Measurements from ENCODE around the gene KLHL25.

KLHL25 gene

DNA sequence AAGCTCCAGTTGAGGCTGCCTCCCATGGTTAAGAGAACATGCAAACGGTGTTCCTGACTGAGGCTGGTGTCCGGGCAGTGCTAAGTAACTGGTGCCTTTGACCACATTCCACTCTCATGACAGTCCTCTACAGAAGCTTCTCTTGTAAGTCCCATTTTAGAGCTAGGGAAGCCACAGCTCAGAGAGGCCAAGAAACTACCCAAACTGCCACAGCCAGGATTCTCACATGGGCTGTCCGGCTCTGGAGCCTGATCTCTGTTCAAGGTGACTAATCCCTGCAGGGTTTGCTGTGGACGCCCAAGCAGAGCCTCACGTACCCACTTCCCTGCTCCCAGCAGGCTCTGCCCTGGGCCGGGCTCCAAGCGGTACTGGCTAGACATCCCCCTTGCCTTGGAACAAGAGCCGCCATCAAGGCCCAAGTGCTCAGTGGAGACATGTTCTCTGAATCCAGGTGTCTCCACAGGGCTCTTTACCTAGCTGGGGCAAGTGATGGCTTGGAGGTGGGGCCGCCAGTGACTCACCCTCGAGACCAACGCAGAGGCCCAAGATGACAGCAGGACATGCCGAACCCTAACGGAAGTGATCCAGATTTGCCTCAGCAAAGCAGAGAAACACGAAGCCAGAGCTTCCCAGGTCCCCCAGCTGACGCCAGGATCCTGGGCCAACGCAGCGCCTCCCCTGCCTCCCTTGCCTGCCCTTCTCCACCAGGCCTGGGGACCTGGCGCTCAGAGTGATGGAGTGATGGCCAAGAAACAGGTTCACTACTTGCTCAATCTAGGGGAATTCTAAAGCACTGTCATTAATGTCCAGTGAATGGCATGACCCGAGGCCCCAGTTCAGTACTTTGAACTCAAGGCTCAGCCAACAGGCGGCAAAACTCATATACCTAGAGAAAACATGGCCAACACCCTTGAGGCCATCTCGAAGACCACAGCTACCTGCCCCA, 24.4 kb downstream of the KLHL25 start:
- Histone ChIP-seq H3K36me3 (ENCODE audit: insufficient read depth, insufficient read length, low read length) (peaks cover 26% of the 10 kb centered on the region), H3K4me1 (ENCODE audit: insufficient read depth, insufficient read length) (peaks cover 9% of the 10 kb centered on the region), H3K4me3 (ENCODE audit: insufficient read length, low read depth) (no peak overlapping the region), H3K27me3 (ENCODE audit: insufficient read depth, insufficient read length) (no peaks in the 10 kb centered on the region), H3K9ac (ENCODE audit: insufficient read length, low read depth) (no peak overlapping the region), H3K9me3 (ENCODE audit: insufficient read depth, low read length) (no peaks in the 10 kb centered on the region)
- DNase-seq (ENCODE audit: low read depth, low spot score): no peak
- TF ChIP-seq YY1 (IDR thresholded peaks at IDR 0.05; ENCODE audit: insufficient read depth, insufficient read length): no peak
- no peak for TF ChIP-seq ZNF274 (IDR thresholded peaks at IDR 0.05; ENCODE audit: low read depth, low read length)
- TF ChIP-seq SUZ12 (IDR thresholded peaks at IDR 0.05; ENCODE audit: extremely low read depth, insufficient read depth, insufficient read length): no peak

DNA sequence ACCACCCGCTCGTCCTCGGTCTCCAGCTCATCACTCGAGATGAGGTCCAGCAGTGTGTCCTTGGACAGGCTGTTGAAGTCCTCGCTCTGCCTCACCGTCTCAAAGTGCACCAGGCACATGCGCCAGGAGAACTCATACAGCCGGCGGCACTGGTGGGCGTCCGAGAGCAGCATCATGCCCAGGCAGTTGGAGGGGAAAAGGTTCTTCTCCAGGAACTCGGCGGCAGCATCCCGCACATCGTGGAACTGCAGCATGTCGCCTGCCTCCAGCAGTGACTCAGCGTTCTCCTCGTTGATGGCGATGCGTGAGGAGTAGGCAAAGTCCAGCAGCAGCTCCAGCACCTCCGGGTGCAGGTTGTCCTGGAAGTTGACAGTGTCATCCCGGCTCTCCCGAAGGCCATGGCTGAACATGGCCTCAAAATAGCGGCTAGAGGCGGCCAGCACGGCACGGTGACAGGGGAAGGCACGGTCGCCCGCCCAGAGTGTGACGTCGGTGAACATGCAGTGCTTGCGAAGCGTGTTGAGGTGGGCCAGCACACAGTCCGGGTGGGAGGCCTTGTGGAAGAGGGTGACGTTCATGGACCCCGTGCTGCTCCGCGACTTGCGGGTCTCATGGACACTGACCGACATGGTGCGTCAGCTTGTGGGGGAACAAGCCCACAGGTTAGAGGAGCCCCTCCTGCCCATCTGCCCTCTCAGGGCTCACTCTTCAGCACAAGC, 25.4 kb downstream of the KLHL25 start:
- Histone ChIP-seq H3K4me1 (ENCODE audit: insufficient read depth, insufficient read length) (peaks cover 11% of the 10 kb centered on the region), H3K36me3 (ENCODE audit: insufficient read depth, insufficient read length, low read length) (peaks cover 34% of the 10 kb centered on the region), H3K4me3 (ENCODE audit: insufficient read length, low read depth) (no peak overlapping the region), H3K9ac (ENCODE audit: insufficient read length, low read depth) (no peak overlapping the region), H3K27me3 (ENCODE audit: insufficient read depth, insufficient read length) (no peaks in the 10 kb centered on the region), H3K9me3 (ENCODE audit: insufficient read depth, low read length) (no peaks in the 10 kb centered on the region)
- DNase-seq (ENCODE audit: low read depth, low spot score): no peak
- TF ChIP-seq SUZ12 (IDR thresholded peaks at IDR 0.05; ENCODE audit: extremely low read depth, insufficient read depth, insufficient read length): no peak
- no peak for TF ChIP-seq ZNF274 (IDR thresholded peaks at IDR 0.05; ENCODE audit: low read depth, low read length)
- no peak for TF ChIP-seq YY1 (IDR thresholded peaks at IDR 0.05; ENCODE audit: insufficient read depth, insufficient read length)

DNA sequence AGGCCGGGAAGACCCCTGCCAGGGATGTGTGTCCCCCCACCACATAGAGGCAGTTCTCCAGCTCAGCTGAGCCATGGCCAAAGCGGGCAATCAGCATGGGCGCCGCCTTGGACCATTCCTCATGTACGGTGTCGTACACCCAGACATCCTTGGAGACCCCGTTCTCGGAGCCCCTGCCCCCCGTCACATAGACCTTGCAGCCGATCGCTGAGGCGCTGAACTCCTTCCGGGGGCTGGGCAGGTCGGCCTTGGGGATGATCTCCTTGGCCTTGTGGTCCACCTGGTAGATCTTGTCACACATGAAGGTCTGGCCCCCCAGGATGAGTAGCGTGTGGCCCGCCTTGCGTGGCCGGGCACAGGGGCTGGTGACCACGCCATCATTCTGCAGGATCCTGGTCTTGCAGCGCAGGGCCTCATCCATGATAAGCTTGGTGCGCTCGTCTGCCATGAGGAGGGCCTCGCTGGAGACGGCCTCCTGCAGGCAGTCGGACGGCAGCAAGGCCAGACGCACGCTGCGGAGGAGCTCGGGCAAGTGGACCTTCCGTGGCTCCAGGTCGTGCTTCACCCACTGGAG, 26.0 kb downstream of the KLHL25 start:
- peaks cover 17% of the 10 kb centered on the region for H3K4me1 ChIP-seq (ENCODE audit: insufficient read depth, insufficient read length)
- H3K9me3 ChIP-seq (ENCODE audit: insufficient read depth, low read length): no peaks in the 10 kb centered on the region
- no peak for TF ChIP-seq YY1 (IDR thresholded peaks at IDR 0.05; ENCODE audit: insufficient read depth, insufficient read length)
- no peak for TF ChIP-seq ZNF274 (IDR thresholded peaks at IDR 0.05; ENCODE audit: low read depth, low read length)
- TF ChIP-seq SUZ12 (IDR thresholded peaks at IDR 0.05; ENCODE audit: extremely low read depth, insufficient read depth, insufficient read length): no peak
- no peak overlapping the region for H3K9ac ChIP-seq (ENCODE audit: insufficient read length, low read depth)
- no peak for DNase-seq (ENCODE audit: low read depth, low spot score)
- H3K36me3 ChIP-seq (ENCODE audit: insufficient read depth, insufficient read length, low read length): peaks cover 40% of the 10 kb centered on the region
- H3K27me3 ChIP-seq (ENCODE audit: insufficient read depth, insufficient read length): no peaks in the 10 kb centered on the region
- H3K4me3 ChIP-seq (ENCODE audit: insufficient read length, low read depth): no peak overlapping the region

DNA sequence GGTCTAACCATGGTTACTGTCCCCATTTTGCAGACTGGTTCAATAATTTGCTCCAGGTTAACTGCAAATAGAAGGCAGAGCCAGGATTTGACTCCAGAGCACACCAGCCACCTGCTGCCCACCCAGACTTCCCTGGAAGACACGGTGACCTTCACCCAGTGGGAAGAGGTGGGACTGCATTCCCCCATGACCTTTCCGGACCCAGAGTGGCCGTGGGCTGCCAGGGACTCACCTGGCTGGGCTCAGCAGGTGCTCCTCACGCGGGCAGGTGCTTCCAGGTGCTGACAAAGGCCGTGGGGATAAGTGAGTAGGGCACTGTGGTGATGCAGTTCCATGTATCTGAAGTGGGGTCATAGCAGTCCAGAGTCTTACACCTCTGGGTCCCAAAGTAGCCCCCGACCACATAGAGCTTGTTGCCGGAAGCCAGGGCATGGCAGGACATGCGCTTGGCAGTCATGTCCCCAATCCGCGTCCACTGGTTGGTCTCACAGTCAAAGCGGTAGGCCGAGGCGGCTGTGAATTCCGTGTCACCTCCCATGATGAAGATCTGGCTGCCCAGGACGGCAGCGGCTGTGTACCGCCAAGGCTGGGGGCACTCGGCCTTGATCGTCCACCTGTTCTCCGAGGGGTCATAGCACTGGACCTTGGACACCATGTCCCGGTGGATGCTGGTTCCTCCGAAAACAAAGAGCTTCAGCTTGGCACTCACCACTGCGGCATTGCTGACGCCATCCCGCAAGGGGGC, 26.8 kb downstream of the KLHL25 start:
- H3K9me3 ChIP-seq (ENCODE audit: insufficient read depth, low read length): no peaks in the 10 kb centered on the region
- no peak for TF ChIP-seq ZNF274 (IDR thresholded peaks at IDR 0.05; ENCODE audit: low read depth, low read length)
- TF ChIP-seq YY1 (IDR thresholded peaks at IDR 0.05; ENCODE audit: insufficient read depth, insufficient read length): no peak
- no peak for TF ChIP-seq SUZ12 (IDR thresholded peaks at IDR 0.05; ENCODE audit: extremely low read depth, insufficient read depth, insufficient read length)
- DNase-seq (ENCODE audit: low read depth, low spot score): no peak
- no peak overlapping the region for H3K4me3 ChIP-seq (ENCODE audit: insufficient read length, low read depth)
- no peaks in the 10 kb centered on the region for H3K27me3 ChIP-seq (ENCODE audit: insufficient read depth, insufficient read length)
- no peak overlapping the region for H3K9ac ChIP-seq (ENCODE audit: insufficient read length, low read depth)
- peaks cover 20% of the 10 kb centered on the region for H3K4me1 ChIP-seq (ENCODE audit: insufficient read depth, insufficient read length)
- peaks cover 48% of the 10 kb centered on the region for H3K36me3 ChIP-seq (ENCODE audit: insufficient read depth, insufficient read length, low read length)

DNA sequence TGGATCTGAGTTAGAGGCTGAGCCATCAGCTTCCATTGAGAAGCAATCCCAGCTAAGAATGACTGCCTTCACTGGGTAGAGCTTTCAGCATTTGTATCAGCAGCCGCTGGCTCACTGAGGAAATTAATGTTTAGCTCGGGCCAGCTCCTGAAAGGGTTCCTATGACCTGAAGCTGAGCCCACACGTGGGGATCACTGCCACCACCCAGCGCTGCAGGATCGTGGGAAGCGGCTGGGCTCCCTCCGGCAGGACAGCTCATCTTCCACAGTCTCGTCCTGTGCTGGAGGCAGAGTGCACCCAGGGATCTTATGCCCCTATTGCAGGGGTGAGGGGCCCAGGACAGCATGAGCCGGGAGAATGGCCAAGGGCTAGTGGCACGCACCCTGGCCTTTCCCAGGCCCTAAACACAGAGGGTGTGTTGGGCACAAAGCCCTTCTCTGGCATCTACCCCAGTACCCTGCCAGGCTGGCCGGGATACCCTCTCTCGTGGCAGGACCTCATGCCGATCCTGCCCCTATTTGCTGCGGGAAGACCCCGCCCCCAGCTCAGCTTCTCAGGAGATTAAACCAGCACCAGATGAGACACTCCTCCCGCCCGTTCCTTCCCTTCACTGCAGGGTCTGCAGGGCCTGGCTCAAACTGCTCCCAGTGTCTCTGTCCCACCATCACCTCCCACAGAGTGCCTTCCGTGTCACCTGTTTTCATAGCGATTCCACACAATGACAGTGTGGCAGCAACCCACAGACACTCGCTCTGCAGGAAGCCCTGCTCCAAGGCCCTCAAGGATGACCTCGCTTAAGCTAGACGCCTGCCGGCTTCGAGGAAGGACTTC, 28.5 kb downstream of the KLHL25 start:
- Histone ChIP-seq H3K9me3 (ENCODE audit: insufficient read depth, low read length) (no peaks in the 10 kb centered on the region), H3K27me3 (ENCODE audit: insufficient read depth, insufficient read length) (no peaks in the 10 kb centered on the region), H3K36me3 (ENCODE audit: insufficient read depth, insufficient read length, low read length) (peaks cover 64% of the 10 kb centered on the region), H3K4me1 (ENCODE audit: insufficient read depth, insufficient read length) (peaks cover 17% of the 10 kb centered on the region), H3K9ac (ENCODE audit: insufficient read length, low read depth) (no peak overlapping the region), H3K4me3 (ENCODE audit: insufficient read length, low read depth) (no peak overlapping the region)
- TF ChIP-seq SUZ12 (IDR thresholded peaks at IDR 0.05; ENCODE audit: extremely low read depth, insufficient read depth, insufficient read length): no peak
- TF ChIP-seq YY1 (IDR thresholded peaks at IDR 0.05; ENCODE audit: insufficient read depth, insufficient read length): no peak
- no peak for TF ChIP-seq ZNF274 (IDR thresholded peaks at IDR 0.05; ENCODE audit: low read depth, low read length)
- DNase-seq (ENCODE audit: low read depth, low spot score): no peak

DNA sequence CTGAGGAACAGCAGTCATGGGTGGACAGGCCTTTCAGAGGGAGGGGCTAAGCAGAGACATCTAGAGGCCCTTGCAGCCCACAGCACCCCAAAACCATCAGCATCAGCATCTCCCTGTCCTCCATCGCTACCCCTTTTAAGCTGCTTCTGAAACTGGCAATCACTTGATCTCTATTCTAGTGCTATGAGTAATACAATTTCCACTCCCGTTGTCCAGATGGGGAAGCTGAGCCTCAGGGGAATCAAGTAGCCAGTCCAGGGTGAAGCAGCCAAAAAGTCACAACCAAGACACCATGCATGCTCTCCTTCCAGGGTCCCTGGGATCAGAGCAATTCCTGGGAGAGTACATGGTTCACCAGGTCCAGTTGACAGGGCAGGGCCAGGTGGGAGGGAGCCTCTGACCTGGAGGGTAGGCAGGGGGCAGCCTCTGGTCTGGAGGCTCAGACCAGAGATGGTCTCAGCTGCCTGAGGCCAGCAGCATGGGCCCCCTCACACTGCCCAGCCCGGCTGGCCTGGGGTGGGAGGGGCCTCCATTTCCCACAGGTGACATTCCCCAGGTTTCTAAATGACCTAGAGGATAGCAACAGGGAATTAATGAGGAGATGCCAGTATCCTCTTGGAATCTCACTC, 30.0 kb downstream of the KLHL25 start:
- Histone ChIP-seq H3K27me3 (ENCODE audit: insufficient read depth, insufficient read length) (no peaks in the 10 kb centered on the region), H3K9me3 (ENCODE audit: insufficient read depth, low read length) (no peaks in the 10 kb centered on the region), H3K4me3 (ENCODE audit: insufficient read length, low read depth) (no peak overlapping the region), H3K4me1 (ENCODE audit: insufficient read depth, insufficient read length) (peaks cover 17% of the 10 kb centered on the region), H3K36me3 (ENCODE audit: insufficient read depth, insufficient read length, low read length) (peaks cover 75% of the 10 kb centered on the region), H3K9ac (ENCODE audit: insufficient read length, low read depth) (no peak overlapping the region)
- DNase-seq (ENCODE audit: low read depth, low spot score): no peak
- TF ChIP-seq SUZ12 (IDR thresholded peaks at IDR 0.05; ENCODE audit: extremely low read depth, insufficient read depth, insufficient read length) (no peak), YY1 (IDR thresholded peaks at IDR 0.05; ENCODE audit: insufficient read depth, insufficient read length) (no peak), ZNF274 (IDR thresholded peaks at IDR 0.05; ENCODE audit: low read depth, low read length) (no peak)
